Panc1 (cell line): ENCODE data around the gene CNPY4. TPM values are rescaled to one million over a fixed set of nuclear protein-coding genes. Genes with fewer than 3 reads are reported as not detected.
"Not testable (repeated sequence)": the region's sequence is repeated elsewhere in the genome, so short reads cannot be mapped to it uniquely, and the experiment has no call there.

ENCODE experiments used
- ATAC-seq: fragments of 200-7000 bp; cut with Tn5 transposase; 2 replicates; pipeline ENCODE4 v1.9.1; 2020; ENCODE audit warnings: mild to moderate bottlenecking, moderate library complexity
- BruUV-seq: library from RNA; stranded (reverse); fragments of 400-500 nt; replicated peaks from 2 replicates; lab custom pipeline; 2021; lab: Mats Ljungman, UMichigan
- CTCF ChIA-PET: fragments of 300-600 bp; sonication (Branson Sonifier 250); formaldehyde crosslinking; loops from one replicate; lab custom pipeline; 2022; ENCODE audit warnings: antibody characterized with exemption; lab: Charles Lee
- POLR2A ChIA-PET: fragments of 300-600 bp; sonication (Branson Sonifier 250); formaldehyde crosslinking; loops from one replicate; lab custom pipeline; 2022; ENCODE audit warnings: antibody characterized with exemption; lab: Charles Lee
- DNase-seq: peaks from one replicate; pipeline ENCODE4 v3.0.0-alpha.2; 2010; ENCODE audit warnings: low read depth, low spot score
- H3K27ac ChIP-seq: 2 replicates; pipeline ENCODE4 v1.5.1; 2011; ENCODE audit warnings: mild to moderate bottlenecking, low read length, inconsistent platforms
- H3K27me3 ChIP-seq: fragments of 200-500 bp; sonication (Bioruptor generic); 2 replicates; pipeline ENCODE4 v1.6.0; 2014; ENCODE audit warnings: low read length, inconsistent platforms; ENCODE audit not compliant: control insufficient read depth, insufficient read depth
- H3K36me3 ChIP-seq: fragments of 200-500 bp; sonication (Bioruptor generic); 2 replicates; pipeline ENCODE4 v1.5.1; 2014; ENCODE audit warnings: inconsistent platforms, mild to moderate bottlenecking, low read length, moderate library complexity; ENCODE audit not compliant: control insufficient read depth, insufficient read depth
- H3K4me1 ChIP-seq: 2 replicates; pipeline ENCODE4 v1.5.1; 2011; ENCODE audit warnings: inconsistent platforms, mild to moderate bottlenecking, low read length, moderate library complexity; ENCODE audit not compliant: control insufficient read depth, insufficient read depth
- H3K4me3 ChIP-seq, 2 experiments: 2 replicates each; pipeline ENCODE4 v1.5.1; 2011 to 2012; ENCODE audit warnings: low read depth in 2 of 2, low read length in 2 of 2, mild to moderate bottlenecking in 2 of 2, inconsistent platforms in 1 of 2, moderate library complexity in 1 of 2
- H3K9me3 ChIP-seq: fragments of 200-500 bp; sonication (Bioruptor generic); 2 replicates; pipeline ENCODE4 v1.5.1; 2014; ENCODE audit warnings: low read depth, mild to moderate bottlenecking, inconsistent platforms, low read length, moderate library complexity; ENCODE audit not compliant: control insufficient read depth, insufficient read depth
- CTCF ChIP-seq: fragments of 450-650 bp; IDR thresholded peaks from 2 replicates; pipeline ENCODE4 v1.5.1; 2017; ENCODE audit warnings: mild to moderate bottlenecking
- POLR2AphosphoS5 ChIP-seq: IDR thresholded peaks from 2 replicates; pipeline ENCODE4 v1.6.1; 2012; ENCODE audit warnings: mild to moderate bottlenecking, low read depth, low read length, moderate library complexity
- REST ChIP-seq, 2 experiments: IDR thresholded peaks; 2 replicates each; pipeline ENCODE4 v1.6.1; 2011 to 2012; ENCODE audit warnings: low read depth in 2 of 2, control low read depth in 1 of 2, low read length in 1 of 2, mild to moderate bottlenecking in 1 of 2, moderate library complexity in 1 of 2; ENCODE audit not compliant: insufficient read depth in 1 of 2
- SIN3A ChIP-seq: IDR thresholded peaks from 2 replicates; pipeline ENCODE4 v1.6.1; 2012; ENCODE audit warnings: low read depth, mild to moderate bottlenecking, low read length, moderate library complexity, borderline replicate concordance; ENCODE audit not compliant: insufficient read depth
- TCF7L2 ChIP-seq: IDR thresholded peaks from 2 replicates; pipeline ENCODE4 v1.6.1; 2011; ENCODE audit warnings: mild to moderate bottlenecking, low read depth, low read length, inconsistent platforms
- in situ Hi-C: cut with HindIII; loops from 2 replicates; pipeline ENCODE4 v1.10.0; 2016; ENCODE audit warnings: low sequenced_read_pairs, low pct_unique_long_range_greater_than_20kb
- intact Hi-C: fragments of 100-400 bp; cut with micrococcal nuclease; formaldehyde crosslinking; loops from one replicate; pipeline ENCODE4 v1.10.0; 2022; ENCODE audit not compliant: unreplicated experiment
- total RNA-seq: library from RNA; stranded (reverse); gene quantifications from one replicate; pipeline ENCODE4 v1.2.1, GENCODE V29; 2021; ENCODE audit not compliant: unreplicated experiment

Gene CNPY4
- total RNA-seq, 1 experiment from 2014 or later: 12.6 TPM

GRCh38 chr7:100141555-100141949 lies 22.1 kb downstream of the CNPY4 start:
- no peak for TF ChIP-seq TCF7L2
- TF ChIP-seq CTCF: no peak
- no peak for TF ChIP-seq REST (IDR thresholded peaks at IDR 0.05; ENCODE audit: insufficient read depth in 1 of 2, low read depth in 2 of 2, low read length in 1 of 2)
- no peak for TF ChIP-seq POLR2AphosphoS5
- TF ChIP-seq SIN3A: no peak
- no peaks in the 10 kb centered on the region for H3K4me1 ChIP-seq
- no peaks in the 10 kb centered on the region for H3K27me3 ChIP-seq
- no peaks in the 10 kb centered on the region for H3K9me3 ChIP-seq
- in situ Hi-C loops (no loop called here), intact Hi-C loops (no loop called here)
- ATAC-seq (no peak), DNase-seq (no peak)
- H3K4me3 ChIP-seq: no peak overlapping the region
- POLR2A ChIA-PET: interaction anchor here (0.6 kb wide), 1 partner anchor 261 kb away, joined by 3 read pairs; no protein-coding TSS in a partner anchor
- BruUV-seq: no TSS peak
- H3K36me3 ChIP-seq: no peaks in the 10 kb centered on the region
- H3K27ac ChIP-seq: no peak overlapping the region
- CTCF ChIA-PET: no interaction called here

GRCh38 chr7:100142461-100142860 lies 23.0 kb downstream of the CNPY4 start:
- ChIA-PET POLR2A (no interaction called here), CTCF (no interaction called here)
- H3K36me3 ChIP-seq: no peaks in the 10 kb centered on the region
- in situ Hi-C loops (no loop called here), intact Hi-C loops (no loop called here)
- H3K27ac ChIP-seq: no peak overlapping the region
- no peak overlapping the region for H3K4me3 ChIP-seq
- no peak for DNase-seq
- no TSS peak for BruUV-seq
- no peaks in the 10 kb centered on the region for H3K27me3 ChIP-seq
- H3K4me1 ChIP-seq: no peaks in the 10 kb centered on the region
- no peak for ATAC-seq
- H3K9me3 ChIP-seq: no peaks in the 10 kb centered on the region
- TF ChIP-seq SIN3A (no peak), TCF7L2 (no peak), REST (IDR thresholded peaks at IDR 0.05; ENCODE audit: insufficient read depth in 1 of 2, low read depth in 2 of 2, low read length in 1 of 2) (no peak), POLR2AphosphoS5 (no peak), CTCF (no peak)

- H3K27me3 ChIP-seq, BruUV-seq, ATAC-seq, H3K27ac ChIP-seq, H3K4me1 ChIP-seq, H3K9me3 ChIP-seq, DNase-seq, H3K4me3 ChIP-seq, intact Hi-C loops, in situ Hi-C loops, H3K36me3 ChIP-seq: not testable (repeated sequence)
- POLR2A ChIA-PET: interaction anchor here (0.6 kb wide), 1 partner anchor 239 kb away, joined by 3 read pairs; no protein-coding TSS in a partner anchor
- CTCF ChIA-PET: interaction anchor here (0.6 to 0.7 kb wide), 3 partner anchors 41 to 186 kb away, joined by 4 to 5 read pairs (median 4); no protein-coding TSS in a partner anchor
Measured at GRCh38 chr7:100146350-100146749, 26.9 kb downstream of the CNPY4 start.
